ENCODE results near the gene ST6GALNAC3.

GRCh38 chr1:76109901-76110560, 35.5 kb downstream of the ST6GALNAC3 start:
- TF ChIP-seq, protein P1, sequence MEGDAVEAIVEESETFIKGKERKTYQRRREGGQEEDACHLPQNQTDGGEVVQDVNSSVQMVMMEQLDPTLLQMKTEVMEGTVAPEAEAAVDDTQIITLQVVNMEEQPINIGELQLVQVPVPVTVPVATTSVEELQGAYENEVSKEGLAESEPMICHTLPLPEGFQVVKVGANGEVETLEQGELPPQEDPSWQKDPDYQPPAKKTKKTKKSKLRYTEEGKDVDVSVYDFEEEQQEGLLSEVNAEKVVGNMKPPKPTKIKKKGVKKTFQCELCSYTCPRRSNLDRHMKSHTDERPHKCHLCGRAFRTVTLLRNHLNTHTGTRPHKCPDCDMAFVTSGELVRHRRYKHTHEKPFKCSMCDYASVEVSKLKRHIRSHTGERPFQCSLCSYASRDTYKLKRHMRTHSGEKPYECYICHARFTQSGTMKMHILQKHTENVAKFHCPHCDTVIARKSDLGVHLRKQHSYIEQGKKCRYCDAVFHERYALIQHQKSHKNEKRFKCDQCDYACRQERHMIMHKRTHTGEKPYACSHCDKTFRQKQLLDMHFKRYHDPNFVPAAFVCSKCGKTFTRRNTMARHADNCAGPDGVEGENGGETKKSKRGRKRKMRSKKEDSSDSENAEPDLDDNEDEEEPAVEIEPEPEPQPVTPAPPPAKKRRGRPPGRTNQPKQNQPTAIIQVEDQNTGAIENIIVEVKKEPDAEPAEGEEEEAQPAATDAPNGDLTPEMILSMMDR (optimal IDR thresholded peaks at IDR 0.05 in 1 of 3, IDR thresholded peaks at IDR 0.05 in 1 of 3, conservative IDR thresholded peaks at IDR 0.05 in 1 of 3; ENCODE audit: extremely low read depth in 1 of 3, insufficient read depth in 2 of 3, low read length in 3 of 3): no peak
- no peak for TF ChIP-seq EZH2 (IDR thresholded peaks at IDR 0.05; ENCODE audit: low read length)

Measured in keratinocyte (primary cell).